Loucy (cell line): ENCODE results near the gene COMTD1.

Experiments used
- EZH2phosphoT487 ChIP-seq: fragments of 200-600 bp; IDR thresholded peaks from 2 replicates; pipeline ENCODE4 v1.6.1; 2018; ENCODE audit warnings: antibody characterized with exemption, mild to moderate bottlenecking, moderate library complexity, borderline replicate concordance
- TF ChIP-seq, protein P1 (sequence below): fragments of 200-600 bp; sonication (generic); conservative IDR thresholded peaks from 2 replicates; pipeline ENCODE4 v1.5.1; 2014; ENCODE audit warnings: mild to moderate bottlenecking, antibody characterized with exemption, low read length

DNA sequence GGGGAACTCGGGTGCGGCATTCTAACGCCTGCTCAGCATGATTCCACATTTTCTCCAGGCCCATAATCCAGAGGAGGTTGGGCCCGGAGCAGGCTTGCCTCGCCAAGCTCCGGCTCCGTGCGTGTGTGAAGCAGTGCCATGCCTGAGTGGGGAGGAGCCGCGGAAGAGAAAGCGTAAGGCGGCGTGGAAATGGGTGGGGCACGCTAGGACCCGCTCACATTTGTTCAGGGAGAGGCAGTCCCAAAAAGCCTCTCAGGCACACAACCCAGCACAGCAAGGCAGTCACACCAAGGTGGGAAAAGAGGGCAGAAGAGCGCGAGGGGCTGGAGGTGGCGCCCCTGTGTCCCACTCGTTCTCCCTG lies 25.9 kb downstream of the COMTD1 start:
- TF ChIP-seq, protein P1, sequence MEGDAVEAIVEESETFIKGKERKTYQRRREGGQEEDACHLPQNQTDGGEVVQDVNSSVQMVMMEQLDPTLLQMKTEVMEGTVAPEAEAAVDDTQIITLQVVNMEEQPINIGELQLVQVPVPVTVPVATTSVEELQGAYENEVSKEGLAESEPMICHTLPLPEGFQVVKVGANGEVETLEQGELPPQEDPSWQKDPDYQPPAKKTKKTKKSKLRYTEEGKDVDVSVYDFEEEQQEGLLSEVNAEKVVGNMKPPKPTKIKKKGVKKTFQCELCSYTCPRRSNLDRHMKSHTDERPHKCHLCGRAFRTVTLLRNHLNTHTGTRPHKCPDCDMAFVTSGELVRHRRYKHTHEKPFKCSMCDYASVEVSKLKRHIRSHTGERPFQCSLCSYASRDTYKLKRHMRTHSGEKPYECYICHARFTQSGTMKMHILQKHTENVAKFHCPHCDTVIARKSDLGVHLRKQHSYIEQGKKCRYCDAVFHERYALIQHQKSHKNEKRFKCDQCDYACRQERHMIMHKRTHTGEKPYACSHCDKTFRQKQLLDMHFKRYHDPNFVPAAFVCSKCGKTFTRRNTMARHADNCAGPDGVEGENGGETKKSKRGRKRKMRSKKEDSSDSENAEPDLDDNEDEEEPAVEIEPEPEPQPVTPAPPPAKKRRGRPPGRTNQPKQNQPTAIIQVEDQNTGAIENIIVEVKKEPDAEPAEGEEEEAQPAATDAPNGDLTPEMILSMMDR = no peak
- TF ChIP-seq EZH2phosphoT487 = no peak
